ENCODE results near the gene THSD4.

The THSD4 gene

GRCh38 chr15:71761649-71762048, 646.4 kb downstream of the THSD4 start:
- Histone ChIP-seq H2AFZ (ENCODE audit: low read depth, low read length) (no peak overlapping the region), H2BK120ac (ENCODE audit: low read depth, low read length) (no peak overlapping the region), H3K9me3 (ENCODE audit: control insufficient read depth, low read length) (peaks cover 12% of the 10 kb centered on the region), H3K79me1 (replicated peaks; ENCODE audit: low read length, poor library complexity, severe bottlenecking) (peaks cover 11% of the 10 kb centered on the region), H3K23ac (ENCODE audit: low read length in 2 of 2) (no peak overlapping the region), H2BK12ac (ENCODE audit: low read length in 2 of 2) (no peak overlapping the region), H3K4me1 (ENCODE audit: control insufficient read depth, insufficient read depth, low read depth, low read length) (peaks cover 6% of the 10 kb centered on the region), H3K9ac (ENCODE audit: low read length) (no peak overlapping the region), H4K8ac (ENCODE audit: low read length) (no peak overlapping the region), H4K91ac (ENCODE audit: low read length) (no peak overlapping the region), H2BK15ac (ENCODE audit: low read depth, poor library complexity, severe bottlenecking) (no peak overlapping the region), H2AK5ac (ENCODE audit: low read length, severe bottlenecking) (no peak overlapping the region), H3K4me2 (ENCODE audit: low read length, poor library complexity, severe bottlenecking) (no peak overlapping the region), H3K27me3 (ENCODE audit: control insufficient read depth in 1 of 2, insufficient read depth in 1 of 2, low read length in 2 of 2) (no peaks in the 10 kb centered on the region), H3K4me3 (ENCODE audit: insufficient read depth in 1 of 2, low read depth in 1 of 2, low read length in 2 of 2) (no peak overlapping the region), H3K14ac (ENCODE audit: low read length in 2 of 2) (no peak overlapping the region), H3K27ac (ENCODE audit: low read length, poor library complexity, severe bottlenecking) (peak overlapping the region; percentile 64), H2BK5ac (ENCODE audit: low read depth, low read length, poor library complexity, severe bottlenecking) (no peak overlapping the region), H3K36me3 (ENCODE audit: control insufficient read depth in 1 of 2, insufficient read depth in 2 of 2, low read depth in 1 of 2, low read length in 2 of 2) (peaks cover 11 to 13% of the 10 kb centered on the region in 2 experiments), H3K4ac (ENCODE audit: low read depth in 1 of 2, low read length in 2 of 2) (no peak overlapping the region), H3K18ac (ENCODE audit: low read depth in 1 of 2, low read length in 2 of 2) (no peak overlapping the region)
- peak; percentile 82 for DNase-seq
- 14% methylated on average over 3 of the region's 3 CpGs for WGBS

GRCh38 chr15:71768184-71768583, 652.9 kb downstream of the THSD4 start:
- Histone ChIP-seq H4K91ac (ENCODE audit: low read length) (no peak overlapping the region), H3K9ac (ENCODE audit: low read length) (no peak overlapping the region), H3K27me3 (ENCODE audit: control insufficient read depth in 1 of 2, insufficient read depth in 1 of 2, low read length in 2 of 2) (no peaks in the 10 kb centered on the region), H2BK12ac (ENCODE audit: low read length in 2 of 2) (no peak overlapping the region), H3K4me3 (ENCODE audit: insufficient read depth in 1 of 2, low read depth in 1 of 2, low read length in 2 of 2) (no peak overlapping the region), H3K79me1 (replicated peaks; ENCODE audit: low read length, poor library complexity, severe bottlenecking) (peaks cover 6% of the 10 kb centered on the region), H3K27ac (ENCODE audit: low read length, poor library complexity, severe bottlenecking) (no peak overlapping the region), H3K4me2 (ENCODE audit: low read length, poor library complexity, severe bottlenecking) (no peak overlapping the region), H2BK15ac (ENCODE audit: low read depth, poor library complexity, severe bottlenecking) (no peak overlapping the region), H2AK5ac (ENCODE audit: low read length, severe bottlenecking) (no peak overlapping the region), H2BK120ac (ENCODE audit: low read depth, low read length) (no peak overlapping the region), H3K18ac (ENCODE audit: low read depth in 1 of 2, low read length in 2 of 2) (no peak overlapping the region), H3K23ac (ENCODE audit: low read length in 2 of 2) (no peak overlapping the region), H2AFZ (ENCODE audit: low read depth, low read length) (no peak overlapping the region), H3K14ac (ENCODE audit: low read length in 2 of 2) (no peak overlapping the region), H3K4ac (ENCODE audit: low read depth in 1 of 2, low read length in 2 of 2) (no peak overlapping the region), H2BK5ac (ENCODE audit: low read depth, low read length, poor library complexity, severe bottlenecking) (no peak overlapping the region), H3K36me3 (ENCODE audit: control insufficient read depth in 1 of 2, insufficient read depth in 2 of 2, low read depth in 1 of 2, low read length in 2 of 2) (peaks cover 11 to 17% of the 10 kb centered on the region in 2 experiments), H4K8ac (ENCODE audit: low read length) (no peak overlapping the region), H3K4me1 (ENCODE audit: control insufficient read depth, insufficient read depth, low read depth, low read length) (no peaks in the 10 kb centered on the region), H3K9me3 (ENCODE audit: control insufficient read depth, low read length) (no peaks in the 10 kb centered on the region)
- no peak for DNase-seq
- 97% methylated on average over 3 of the region's 5 CpGs for WGBS

GRCh38 chr15:71773206-71773859, 658.1 kb downstream of the THSD4 start:
- H2BK15ac ChIP-seq (ENCODE audit: low read depth, poor library complexity, severe bottlenecking), result no peak overlapping the region
- H3K4me1 ChIP-seq (ENCODE audit: control insufficient read depth, insufficient read depth, low read depth, low read length), result peaks cover 9% of the 10 kb centered on the region
- no peak overlapping the region for H3K4me3 ChIP-seq (ENCODE audit: insufficient read depth in 1 of 2, low read depth in 1 of 2, low read length in 2 of 2)
- H3K9me3 ChIP-seq (ENCODE audit: control insufficient read depth, low read length), result no peaks in the 10 kb centered on the region
- peaks cover 3% of the 10 kb centered on the region for H3K79me1 ChIP-seq (replicated peaks; ENCODE audit: low read length, poor library complexity, severe bottlenecking)
- no peak overlapping the region for H4K91ac ChIP-seq (ENCODE audit: low read length)
- H3K18ac ChIP-seq (ENCODE audit: low read depth in 1 of 2, low read length in 2 of 2), result no peak overlapping the region
- H2AK5ac ChIP-seq (ENCODE audit: low read length, severe bottlenecking), result no peak overlapping the region
- no peak overlapping the region for H2AFZ ChIP-seq (ENCODE audit: low read depth, low read length)
- no peak overlapping the region for H3K4ac ChIP-seq (ENCODE audit: low read depth in 1 of 2, low read length in 2 of 2)
- peaks cover 7 to 17% of the 10 kb centered on the region in 2 experiments for H3K36me3 ChIP-seq (ENCODE audit: control insufficient read depth in 1 of 2, insufficient read depth in 2 of 2, low read depth in 1 of 2, low read length in 2 of 2)
- H3K4me2 ChIP-seq (ENCODE audit: low read length, poor library complexity, severe bottlenecking), result no peak overlapping the region
- no peak overlapping the region for H3K23ac ChIP-seq (ENCODE audit: low read length in 2 of 2)
- H3K27ac ChIP-seq (ENCODE audit: low read length, poor library complexity, severe bottlenecking), result no peak overlapping the region
- WGBS, result 85% methylated on average over 1 of the region's 1 CpG
- H3K27me3 ChIP-seq (ENCODE audit: control insufficient read depth in 1 of 2, insufficient read depth in 1 of 2, low read length in 2 of 2), result no peaks in the 10 kb centered on the region
- no peak overlapping the region for H2BK5ac ChIP-seq (ENCODE audit: low read depth, low read length, poor library complexity, severe bottlenecking)
- H2BK12ac ChIP-seq (ENCODE audit: low read length in 2 of 2), result no peak overlapping the region
- no peak for DNase-seq
- no peak overlapping the region for H3K14ac ChIP-seq (ENCODE audit: low read length in 2 of 2)
- no peak overlapping the region for H4K8ac ChIP-seq (ENCODE audit: low read length)
- no peak overlapping the region for H2BK120ac ChIP-seq (ENCODE audit: low read depth, low read length)
- H3K9ac ChIP-seq (ENCODE audit: low read length), result no peak overlapping the region

GRCh38 chr15:71775856-71776255, 660.6 kb downstream of the THSD4 start:
- Histone ChIP-seq H2AK5ac (ENCODE audit: low read length, severe bottlenecking) (no peak overlapping the region), H3K27me3 (ENCODE audit: control insufficient read depth in 1 of 2, insufficient read depth in 1 of 2, low read length in 2 of 2) (no peaks in the 10 kb centered on the region), H3K23ac (ENCODE audit: low read length in 2 of 2) (no peak overlapping the region), H4K91ac (ENCODE audit: low read length) (no peak overlapping the region), H3K36me3 (ENCODE audit: control insufficient read depth in 1 of 2, insufficient read depth in 2 of 2, low read depth in 1 of 2, low read length in 2 of 2) (peaks cover 7 to 20% of the 10 kb centered on the region in 2 experiments), H2BK15ac (ENCODE audit: low read depth, poor library complexity, severe bottlenecking) (no peak overlapping the region), H3K4me3 (ENCODE audit: insufficient read depth in 1 of 2, low read depth in 1 of 2, low read length in 2 of 2) (no peak overlapping the region), H4K8ac (ENCODE audit: low read length) (no peak overlapping the region), H3K9me3 (ENCODE audit: control insufficient read depth, low read length) (no peaks in the 10 kb centered on the region), H3K18ac (ENCODE audit: low read depth in 1 of 2, low read length in 2 of 2) (no peak overlapping the region), H3K4ac (ENCODE audit: low read depth in 1 of 2, low read length in 2 of 2) (no peak overlapping the region), H2AFZ (ENCODE audit: low read depth, low read length) (no peak overlapping the region), H3K79me1 (replicated peaks; ENCODE audit: low read length, poor library complexity, severe bottlenecking) (peaks cover 3% of the 10 kb centered on the region), H2BK120ac (ENCODE audit: low read depth, low read length) (no peak overlapping the region), H3K14ac (ENCODE audit: low read length in 2 of 2) (no peak overlapping the region), H3K4me1 (ENCODE audit: control insufficient read depth, insufficient read depth, low read depth, low read length) (peaks cover 11% of the 10 kb centered on the region), H3K9ac (ENCODE audit: low read length) (no peak overlapping the region), H2BK12ac (ENCODE audit: low read length in 2 of 2) (no peak overlapping the region), H3K27ac (ENCODE audit: low read length, poor library complexity, severe bottlenecking) (no peak overlapping the region), H3K4me2 (ENCODE audit: low read length, poor library complexity, severe bottlenecking) (no peak overlapping the region), H2BK5ac (ENCODE audit: low read depth, low read length, poor library complexity, severe bottlenecking) (no peak overlapping the region)
- peak; percentile 17 for DNase-seq
